G401.6 (cell line): Measurements from ENCODE around the gene CARD19.

ENCODE experiments used
- FAIRE-seq: peaks from 2 replicates; lab custom pipeline; 2012; peaks lifted over from hg19 to GRCh38; lab: Jason Lieb, UNC

CARD19 gene

DNA sequence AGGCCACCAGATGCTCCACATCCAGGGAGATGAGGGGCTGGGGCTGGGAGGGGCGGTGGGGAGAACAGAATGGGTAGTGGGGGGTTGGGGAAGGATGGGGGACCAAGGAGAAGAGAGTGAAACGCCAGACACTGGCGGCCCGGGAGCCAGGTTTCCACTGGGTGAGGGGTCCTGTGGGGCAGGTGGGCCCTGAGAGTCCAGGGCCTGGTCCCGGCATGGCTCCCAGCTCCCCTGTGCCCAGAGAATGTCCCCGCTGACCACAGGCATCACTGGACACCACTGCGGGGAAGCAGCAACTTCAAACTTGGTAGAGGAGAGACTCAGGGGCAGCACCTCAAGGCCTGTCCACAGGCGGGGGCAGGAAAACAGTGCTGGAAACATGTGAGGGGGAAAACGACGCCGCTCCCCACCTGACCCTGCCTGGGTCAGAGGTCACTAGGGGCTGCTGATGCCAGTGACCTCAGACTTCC is 24.9 kb downstream of the CARD19 start:
- FAIRE-seq, result no peak

DNA sequence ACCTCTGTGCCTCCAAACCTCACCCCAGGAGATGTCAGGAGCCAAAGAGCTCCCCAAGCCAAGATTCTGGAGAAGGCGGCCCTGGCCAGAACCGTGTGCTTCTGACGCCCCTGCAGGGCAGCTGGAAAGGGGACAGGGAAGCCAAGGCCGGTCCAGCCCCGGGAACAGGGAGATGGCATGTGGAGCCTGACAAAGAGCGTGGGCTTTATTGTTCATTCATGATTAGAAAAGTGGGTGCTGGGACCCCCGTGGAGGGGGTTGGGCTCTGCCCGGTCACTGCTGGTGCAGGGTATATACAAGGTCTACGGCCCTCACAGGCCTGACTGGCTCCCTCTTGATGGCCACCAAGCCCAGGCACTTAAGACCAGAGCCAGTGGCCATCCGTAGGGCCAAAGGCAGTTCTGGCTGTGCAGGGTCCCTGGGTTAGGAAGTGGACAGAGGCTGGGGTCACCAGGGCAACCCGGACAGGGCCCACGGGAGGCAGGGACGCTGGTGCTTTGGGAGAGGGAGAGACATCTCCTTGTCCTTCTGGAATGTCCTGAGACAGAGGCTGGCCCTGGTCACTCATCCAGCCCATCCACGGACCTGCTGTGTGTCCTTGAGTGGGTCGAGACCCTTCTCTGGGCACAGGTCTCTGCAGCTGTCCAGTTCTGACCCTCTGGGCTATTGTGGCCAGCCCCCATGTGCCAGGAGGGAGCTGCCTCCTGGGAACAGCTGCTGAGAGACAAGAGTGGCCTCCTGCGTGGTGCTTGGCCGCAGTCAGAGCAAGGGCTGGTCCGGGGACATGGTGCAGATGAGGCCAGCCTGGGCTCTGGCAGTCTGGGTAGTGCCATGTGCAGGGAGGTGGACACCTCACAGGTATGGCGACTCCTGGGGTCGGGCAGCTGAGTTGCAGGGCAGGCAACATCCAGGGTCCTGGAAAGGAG is 25.6 kb downstream of the CARD19 start:
- no peak for FAIRE-seq

DNA sequence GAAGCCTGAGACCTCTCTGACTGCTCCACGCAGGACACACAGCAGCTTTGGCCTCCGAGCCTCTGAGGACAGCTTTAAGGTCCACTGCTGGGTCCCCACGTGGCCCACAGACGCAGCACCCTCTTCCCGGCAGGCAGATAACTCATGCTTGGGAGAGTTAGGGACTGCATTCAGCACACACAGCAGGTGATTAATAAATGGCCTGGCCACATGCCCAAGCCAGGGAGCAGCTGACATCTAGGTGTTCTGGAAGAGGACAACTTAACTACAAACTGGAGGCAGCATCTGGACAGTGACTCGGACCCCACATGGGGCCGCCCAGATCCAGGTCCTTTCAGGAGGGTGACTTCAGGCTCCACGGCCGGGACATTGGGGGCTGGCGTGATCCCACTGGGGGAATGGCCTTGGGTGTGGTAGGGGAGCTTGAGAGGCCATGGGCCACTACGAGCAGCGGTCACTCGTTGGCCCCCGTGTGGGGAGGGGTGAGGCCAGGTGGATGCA is 26.8 kb downstream of the CARD19 start:
- no peak for FAIRE-seq

DNA sequence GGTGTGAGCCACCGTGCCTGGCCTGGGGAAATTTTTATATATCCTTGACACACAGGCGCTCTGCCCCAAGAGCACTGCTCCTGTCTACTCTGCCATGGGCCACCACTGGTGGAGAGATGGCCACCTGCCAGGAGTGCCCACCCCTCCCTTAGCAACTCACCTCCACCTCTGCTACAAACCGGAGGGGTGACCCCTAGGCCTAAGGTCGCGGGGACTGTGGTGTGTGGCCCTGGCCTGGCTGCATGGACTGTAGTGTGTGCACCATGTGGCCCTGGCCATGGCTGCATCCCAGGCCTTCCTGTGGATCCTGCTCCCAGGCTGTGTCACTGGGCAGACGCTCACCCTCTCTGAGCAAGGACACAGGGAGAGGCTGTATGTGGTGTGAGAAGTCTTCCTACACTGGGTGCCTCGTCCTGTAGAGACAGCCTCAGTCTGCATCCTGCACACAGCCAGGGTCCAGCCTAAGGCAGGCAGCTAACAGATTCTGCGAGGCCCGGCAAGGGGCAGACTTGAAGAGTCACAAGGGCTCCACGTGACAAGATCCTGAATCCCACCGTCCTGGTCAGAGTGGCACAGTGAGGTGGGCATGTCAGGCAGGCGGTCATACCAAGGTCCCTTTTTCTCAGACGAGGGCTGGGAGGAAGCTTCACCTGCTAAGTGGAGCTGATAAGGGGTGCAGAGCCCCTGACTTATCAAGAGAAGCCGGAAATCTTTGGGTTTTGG is 27.7 kb downstream of the CARD19 start:
- no peak for FAIRE-seq

DNA sequence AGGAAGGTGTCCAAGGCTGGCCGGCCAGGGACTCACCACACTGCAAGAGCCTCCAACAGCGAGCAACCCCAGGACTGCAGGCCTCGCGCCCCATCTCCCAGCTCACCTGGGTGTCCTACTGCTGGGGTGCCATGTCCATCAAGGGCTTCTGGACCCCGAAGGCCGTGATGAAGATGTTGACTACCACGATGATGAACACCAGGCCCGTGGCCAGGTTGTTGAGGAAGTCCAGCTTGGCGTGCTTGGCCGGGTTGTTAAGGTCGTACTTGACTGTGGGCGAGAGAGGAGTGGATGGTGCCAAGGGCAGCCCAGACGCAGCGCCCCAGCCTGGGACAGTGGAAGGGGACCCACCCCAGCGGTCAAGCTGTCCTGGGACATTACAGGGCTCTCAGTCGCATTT is 28.8 kb downstream of the CARD19 start:
- no peak for FAIRE-seq

DNA sequence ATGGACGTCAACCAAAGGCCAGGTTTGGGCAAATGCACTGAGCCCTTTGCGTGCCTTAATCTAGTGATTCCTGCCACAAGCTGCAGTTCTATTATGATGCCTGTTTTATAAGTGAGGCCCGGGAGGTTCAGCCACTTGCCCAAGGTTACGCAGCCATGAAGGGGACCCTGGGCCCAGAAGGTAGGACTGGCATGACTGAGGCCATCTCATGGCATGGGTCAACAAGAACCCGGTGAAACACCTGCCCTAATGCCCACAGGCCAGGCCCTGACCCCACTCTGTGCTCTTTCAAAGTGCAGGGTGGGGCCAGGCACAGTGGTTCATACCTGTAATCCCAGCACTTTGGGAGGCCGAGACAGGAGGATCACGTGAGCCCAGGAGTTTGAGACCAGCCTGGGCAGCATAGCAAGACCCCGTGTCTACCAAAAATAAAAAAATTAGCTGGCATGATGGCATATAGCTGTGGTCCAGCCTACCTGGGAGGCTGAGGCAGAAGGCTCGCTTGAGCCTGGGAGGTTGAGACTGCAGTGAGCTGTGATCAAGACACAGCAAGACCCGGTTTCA is 29.4 kb downstream of the CARD19 start:
- FAIRE-seq, result no peak

DNA sequence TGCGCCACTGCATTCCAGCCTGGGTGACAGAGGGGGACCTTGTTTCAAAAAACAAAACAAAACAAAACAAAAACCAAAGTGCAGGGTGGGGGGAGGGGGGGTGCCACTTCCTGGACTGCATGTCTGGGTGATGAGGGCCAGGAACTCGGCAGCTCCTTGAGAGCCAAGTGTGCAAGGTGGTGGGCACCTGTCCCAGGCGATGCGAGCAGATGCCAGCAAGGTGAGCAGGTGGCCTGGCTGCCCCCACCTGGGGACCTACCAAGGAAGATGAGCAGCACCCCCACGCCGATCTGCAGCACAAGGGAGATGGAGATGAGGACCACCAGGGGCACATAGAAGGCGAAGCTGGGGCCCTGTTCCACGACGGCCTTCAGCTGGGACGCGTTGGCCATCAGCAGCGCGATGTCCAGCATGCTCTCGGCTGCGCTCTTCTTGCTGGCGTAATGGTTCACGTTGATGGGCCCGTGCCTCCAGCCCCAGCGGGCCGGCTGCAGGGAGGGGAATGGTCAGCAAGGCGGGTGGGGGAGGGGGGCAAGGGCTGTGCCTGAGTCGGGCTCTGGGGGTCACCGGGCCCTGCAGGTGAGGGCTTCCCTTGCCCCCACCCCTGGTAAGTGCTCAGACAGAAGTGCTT is 30.2 kb downstream of the CARD19 start:
- FAIRE-seq, result no peak

DNA sequence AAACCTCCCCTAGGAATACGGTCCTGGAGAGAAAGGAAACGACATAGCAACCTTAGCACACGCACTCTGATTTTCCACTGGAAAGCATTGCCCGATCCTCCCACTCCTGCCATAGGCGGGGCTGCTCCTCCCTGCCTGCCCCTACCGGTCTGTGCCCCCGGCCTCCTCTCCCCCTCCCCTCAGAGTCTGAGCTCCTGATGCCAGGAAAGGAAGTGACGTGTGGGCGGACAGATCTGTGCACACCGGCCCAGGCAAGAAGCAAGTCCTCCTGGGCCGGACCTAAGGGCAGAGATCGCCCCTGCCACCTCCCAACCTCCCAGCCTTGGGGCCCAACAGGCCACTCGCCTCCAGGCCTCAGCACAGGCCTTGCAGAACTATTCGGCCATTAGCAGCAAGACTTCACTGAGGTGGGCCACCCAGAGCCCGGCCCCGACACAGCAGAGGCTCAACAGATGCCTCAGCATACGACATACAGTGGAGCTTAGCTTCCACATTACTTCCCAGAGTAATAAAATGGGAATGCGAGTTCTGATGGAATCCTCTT is 30.9 kb downstream of the CARD19 start:
- no peak for FAIRE-seq

DNA sequence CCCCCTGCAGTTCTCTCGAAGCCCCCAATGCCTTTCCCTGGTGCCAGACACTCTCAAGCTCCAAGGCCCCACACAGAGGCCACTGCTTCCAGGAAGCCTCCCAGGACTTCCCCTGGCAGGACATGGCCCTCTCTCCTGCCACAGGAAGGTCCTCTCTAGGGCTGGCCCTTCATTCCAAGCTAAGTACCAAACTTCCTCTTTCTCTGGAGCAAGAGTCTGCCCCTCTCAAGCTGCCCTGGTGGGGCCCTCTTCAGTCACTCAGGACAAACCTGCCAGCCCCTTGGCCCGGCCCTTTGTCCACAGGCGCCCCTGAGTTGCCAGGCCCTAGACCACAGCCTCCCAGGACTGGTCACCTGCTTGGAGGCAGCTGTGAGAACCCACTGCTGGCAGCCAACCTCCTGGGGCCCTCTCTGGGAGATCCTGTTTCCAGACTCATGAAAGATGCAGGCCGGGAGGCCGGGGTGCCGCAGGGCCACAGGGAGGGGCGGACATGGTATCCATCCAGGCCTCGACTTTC is 31.4 kb downstream of the CARD19 start:
- no peak for FAIRE-seq

DNA sequence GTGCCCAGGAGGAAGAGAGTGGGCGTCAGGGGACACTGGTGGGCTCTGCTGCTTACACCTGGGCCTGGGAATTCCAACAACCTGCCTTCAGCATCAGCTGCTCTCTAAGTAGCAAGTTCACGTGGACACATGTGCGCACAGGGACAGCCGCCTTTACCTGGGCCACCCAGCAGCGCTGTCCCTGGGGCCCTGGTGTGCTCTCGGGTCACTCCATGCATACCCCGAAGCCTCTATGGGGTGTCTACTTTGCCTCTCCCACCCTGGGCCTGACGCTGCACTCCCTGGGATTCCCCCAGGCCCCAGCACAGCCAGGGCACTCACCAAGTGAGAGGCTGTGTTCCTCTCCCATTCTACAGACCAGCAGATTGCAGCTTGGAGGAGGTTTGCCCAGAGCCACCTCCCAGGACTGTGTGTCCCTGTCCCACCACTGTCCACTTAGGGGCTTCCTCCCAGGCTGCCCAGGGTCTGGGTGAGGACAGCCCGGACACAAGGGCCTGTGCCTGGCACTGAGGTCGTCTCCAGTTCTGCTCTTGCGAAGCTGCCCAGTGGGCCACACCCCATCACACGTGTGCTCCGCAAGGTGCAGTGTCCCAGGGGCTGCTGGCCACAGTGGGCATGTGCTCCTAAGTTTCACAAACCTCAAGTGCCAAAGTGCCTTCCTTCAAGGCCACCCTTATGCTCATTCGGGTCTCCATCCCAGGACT is 32.1 kb downstream of the CARD19 start:
- no peak for FAIRE-seq

DNA sequence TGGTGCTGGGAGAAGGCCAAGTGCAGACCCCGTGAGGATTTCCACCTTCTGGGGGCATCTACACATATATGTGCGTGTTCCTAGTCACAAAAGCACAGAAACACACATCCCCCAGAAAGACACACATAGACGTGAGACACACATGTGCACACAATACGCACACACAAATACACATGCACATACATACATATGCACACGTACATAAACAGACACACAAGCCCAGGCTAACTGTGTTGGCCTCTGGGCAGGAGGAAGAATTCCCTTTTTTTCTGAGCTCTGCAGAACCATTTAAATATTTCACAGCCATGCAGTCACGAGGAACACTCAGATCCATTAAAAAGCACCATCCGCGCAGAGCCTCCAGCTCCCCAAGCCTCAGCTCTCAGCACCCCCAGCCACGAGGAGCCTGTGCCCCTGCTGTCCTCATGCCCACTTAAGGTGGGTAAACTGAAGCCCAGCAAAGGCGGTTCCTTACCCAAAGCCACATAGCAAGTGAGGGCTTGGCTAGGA is 32.8 kb downstream of the CARD19 start:
- no peak for FAIRE-seq

DNA sequence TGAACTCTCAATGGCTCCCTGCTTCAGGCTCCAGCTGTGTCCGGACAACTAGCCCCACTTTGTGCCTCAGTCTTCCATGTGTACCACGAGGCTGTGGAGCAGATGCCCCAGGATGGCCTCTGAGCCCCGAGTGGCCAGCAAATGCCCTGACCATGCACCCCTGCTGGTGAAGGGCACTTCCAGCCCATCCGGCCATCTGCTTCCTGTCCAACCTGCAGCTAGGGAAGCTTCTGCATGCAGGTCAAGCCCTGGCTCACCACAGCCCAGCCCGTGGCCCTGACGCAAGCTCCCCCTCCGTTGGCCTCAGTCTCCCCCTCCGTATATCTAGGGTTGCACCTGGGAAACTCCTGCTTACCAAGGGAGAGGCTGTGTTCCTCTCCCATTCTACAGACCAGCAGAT is 33.3 kb downstream of the CARD19 start:
- no peak for FAIRE-seq

DNA sequence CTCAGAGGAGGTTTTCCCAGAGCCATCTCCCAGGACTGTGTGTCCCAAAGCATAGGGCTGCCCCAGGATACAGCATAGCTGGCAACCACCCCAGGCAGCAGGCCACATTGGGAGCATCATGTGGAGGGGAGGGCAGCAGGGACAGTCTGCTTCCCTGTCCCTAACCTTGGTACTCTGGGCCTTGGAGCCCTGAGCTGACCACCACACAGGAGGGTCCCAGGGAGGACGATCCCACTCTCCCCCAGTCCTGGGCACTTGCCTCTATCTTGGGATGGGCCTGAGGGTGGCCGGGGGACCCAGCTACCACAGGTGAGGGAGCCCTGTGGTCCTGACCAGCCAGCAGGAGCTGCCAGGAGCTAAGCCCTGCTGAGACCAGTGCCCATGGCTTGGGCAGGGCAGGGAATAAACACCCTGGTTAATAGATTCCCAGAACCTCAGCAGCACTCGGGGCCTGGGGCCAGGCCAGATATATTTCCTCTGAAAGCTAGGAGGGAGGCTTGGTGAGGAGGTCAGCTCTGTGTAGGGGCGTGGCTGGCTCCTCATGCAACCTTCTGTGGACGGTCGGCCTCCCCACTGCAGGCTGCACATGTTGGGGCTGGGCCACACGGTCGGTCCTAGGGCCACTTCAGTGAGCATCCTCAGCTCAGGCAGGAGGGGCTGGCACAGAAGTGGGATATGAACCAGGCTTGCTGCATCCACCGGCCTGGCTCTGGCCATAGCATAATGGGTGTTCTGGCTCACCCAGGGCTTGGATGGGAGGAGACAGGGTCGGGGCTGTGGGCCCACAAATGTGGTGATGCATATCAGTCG is 33.9 kb downstream of the CARD19 start:
- no peak for FAIRE-seq

DNA sequence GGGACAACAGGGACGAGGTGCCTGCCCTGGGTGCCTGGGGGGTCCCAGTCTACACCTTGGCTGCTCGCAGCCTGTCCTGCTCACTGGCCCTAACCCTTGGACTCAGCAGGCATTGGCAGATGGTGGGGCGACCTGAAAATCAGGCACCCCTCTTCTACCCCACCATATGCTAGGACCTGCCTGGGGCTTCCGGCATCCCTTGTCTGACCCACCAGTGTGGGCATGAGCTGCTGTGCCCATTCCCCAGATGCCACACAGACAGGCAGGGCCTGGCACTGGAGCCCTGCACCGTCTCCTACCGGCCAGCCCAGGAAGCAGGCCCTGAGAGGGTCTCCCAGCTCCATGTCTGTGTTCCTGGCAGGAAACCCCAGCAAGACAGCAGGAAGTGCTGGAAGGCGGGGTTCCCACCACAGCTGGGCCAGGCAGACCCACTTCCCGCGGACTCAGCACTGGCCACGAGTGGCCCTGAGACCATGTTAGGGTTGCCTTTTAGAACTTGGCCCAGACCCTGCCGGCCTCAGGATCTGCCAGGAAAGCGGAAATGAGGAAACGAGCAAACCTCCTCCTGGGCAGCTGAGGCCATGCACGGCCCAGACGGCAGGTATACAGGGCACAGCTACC is 35.0 kb downstream of the CARD19 start:
- FAIRE-seq, result no peak

DNA sequence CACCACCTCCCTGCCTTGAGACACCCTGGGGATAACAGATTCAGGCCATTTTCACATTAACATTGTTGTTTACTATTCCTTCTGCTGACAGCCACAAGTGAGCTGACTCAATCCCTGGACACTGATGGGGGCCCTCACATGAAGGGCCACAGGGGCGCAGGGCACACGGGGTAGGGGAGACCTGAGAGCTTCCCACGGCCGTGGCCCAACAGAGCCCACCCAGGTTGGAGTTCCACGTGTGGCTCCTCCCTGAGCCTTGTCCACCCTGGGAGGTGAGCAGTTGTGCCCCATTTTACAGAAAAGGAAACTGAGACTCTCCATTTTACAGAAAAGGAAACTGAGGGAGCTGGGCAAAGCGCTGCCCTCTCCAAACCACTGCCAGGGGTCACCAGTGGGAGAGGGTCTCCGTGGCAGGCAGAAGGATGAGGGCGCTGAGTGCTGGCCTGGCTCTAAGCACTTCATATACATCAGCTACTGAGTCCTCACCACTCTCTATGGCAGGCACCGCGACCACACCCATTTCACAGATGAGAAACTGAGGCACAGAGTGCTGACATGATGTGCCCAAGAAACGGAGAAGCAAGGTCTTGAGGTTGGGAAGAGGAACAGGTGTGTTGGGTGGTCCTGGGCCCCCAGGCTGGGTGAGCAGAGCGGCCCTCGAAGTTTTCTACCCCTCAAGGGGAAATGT is 35.7 kb downstream of the CARD19 start:
- FAIRE-seq, result no peak

DNA sequence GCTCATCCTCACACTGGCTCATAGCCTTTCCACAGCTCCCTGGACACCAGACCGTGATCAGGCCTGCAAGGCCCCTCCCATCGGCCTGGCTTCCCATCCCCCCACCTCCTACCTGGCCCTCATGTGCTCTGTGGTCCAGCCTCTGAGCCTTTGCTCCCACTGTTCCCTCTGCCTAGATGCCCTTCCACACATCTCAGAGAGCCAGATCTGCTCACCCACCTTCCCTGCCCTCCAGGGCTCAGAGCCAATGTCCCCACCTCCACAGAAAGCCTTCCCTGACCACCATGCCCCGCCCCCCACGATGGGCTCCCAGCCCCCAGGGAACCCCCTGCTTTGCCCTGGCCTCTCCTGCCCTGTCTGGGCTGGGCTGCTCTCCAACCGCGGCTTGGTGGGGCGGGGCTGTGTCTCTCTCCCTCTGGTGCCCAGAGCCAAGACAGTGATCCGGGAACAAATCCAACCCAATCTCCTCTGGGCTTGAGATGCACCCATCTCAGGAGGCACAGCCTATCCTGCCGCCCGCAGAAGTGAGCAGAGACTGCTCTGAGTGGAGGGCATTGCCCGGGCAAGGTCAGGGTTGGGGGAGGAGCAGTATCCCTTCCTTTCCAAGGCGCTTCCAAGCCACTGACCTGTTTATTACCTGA is 36.4 kb downstream of the CARD19 start:
- FAIRE-seq, result no peak

DNA sequence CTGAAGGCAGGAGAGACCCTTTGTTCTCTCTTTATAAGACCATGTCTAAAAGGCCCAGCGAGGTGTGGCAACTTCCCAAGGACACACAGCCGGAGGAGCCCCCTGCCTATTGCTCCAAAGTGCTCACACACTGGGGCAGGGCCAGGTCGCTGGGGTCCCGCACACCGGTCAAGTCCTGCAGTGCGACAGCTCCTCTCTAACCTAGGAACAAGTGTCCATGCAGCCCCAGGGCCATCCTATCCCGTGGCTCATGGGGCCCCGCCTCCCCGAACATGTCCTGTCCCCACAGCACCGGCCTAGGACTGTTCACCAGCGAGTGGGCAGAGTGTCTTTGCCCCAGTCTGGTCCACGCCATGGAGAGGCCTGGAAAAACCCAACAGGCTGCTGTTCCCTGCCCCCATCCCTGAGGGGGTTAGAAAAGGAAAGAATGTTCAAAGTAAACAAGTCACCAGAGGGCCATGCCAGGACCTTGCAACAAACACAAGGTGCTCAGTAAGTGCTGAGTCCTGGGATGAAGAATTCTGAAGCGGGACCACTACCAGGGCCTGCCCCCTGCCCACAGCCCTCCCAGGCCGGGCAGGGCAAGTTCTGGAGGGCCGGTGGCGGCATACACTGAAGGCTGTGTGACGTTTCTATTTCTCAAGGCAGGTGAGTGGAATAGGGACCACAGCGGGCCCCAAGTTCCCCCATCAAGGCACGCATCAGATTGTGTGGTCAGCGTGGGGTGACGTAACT is 37.1 kb downstream of the CARD19 start:
- FAIRE-seq, result no peak

DNA sequence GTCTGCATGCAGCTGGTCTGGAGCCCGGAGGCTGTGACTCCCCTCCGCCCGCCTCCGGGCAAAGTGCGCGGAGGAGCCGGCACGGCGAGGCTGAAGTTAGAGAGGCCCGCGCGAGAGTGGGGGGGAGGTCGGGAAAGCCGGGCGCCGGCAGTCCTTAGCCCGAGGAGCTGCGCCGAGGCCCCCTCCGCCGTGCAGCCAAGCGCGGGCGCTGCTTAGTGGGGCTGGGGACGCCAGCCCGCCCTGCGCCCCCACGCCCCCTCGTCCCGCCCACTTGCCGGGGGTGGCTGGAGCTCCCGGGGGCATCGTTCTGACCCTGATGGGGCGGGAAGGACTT is 37.6 kb downstream of the CARD19 start:
- no peak for FAIRE-seq
